ENCODE measurements around the gene ETV1. TPM values are rescaled to one million over a fixed set of nuclear protein-coding genes. Genes with fewer than 3 reads are reported as not detected.
"Not testable (repeated sequence)": the region's sequence is repeated elsewhere in the genome, so short reads cannot be mapped to it uniquely, and the experiment has no call there.

Gene ETV1
- total RNA-seq, 1 donor from 2014 or later, result not detected

GRCh38 chr7:13933091-13933490 is 56.4 kb downstream of the ETV1 start:
- intact Hi-C loops (cut with micrococcal nuclease), result no loop called here

- intact Hi-C loops (cut with micrococcal nuclease), result no loop called here
Observed at GRCh38 chr7:13932131-13932530, 57.3 kb downstream of the ETV1 start.

GRCh38 chr7:13921062-13921461 is 68.4 kb downstream of the ETV1 start:
- intact Hi-C loops (cut with micrococcal nuclease), result no loop called here

GRCh38 chr7:13920053-13920697 is 69.3 kb downstream of the ETV1 start:
- intact Hi-C loops (cut with micrococcal nuclease), result no loop called here

GRCh38 chr7:13918333-13918732 is 71.1 kb downstream of the ETV1 start:
- intact Hi-C loops (cut with micrococcal nuclease), result not testable (repeated sequence)

- intact Hi-C loops (cut with micrococcal nuclease), result not testable (repeated sequence)
Observed at GRCh38 chr7:13917103-13917502, 72.4 kb downstream of the ETV1 start.

GRCh38 chr7:13915891-13916290 is 73.6 kb downstream of the ETV1 start:
- intact Hi-C loops (cut with micrococcal nuclease), result no loop called here

GRCh38 chr7:13912715-13913278 is 76.7 kb downstream of the ETV1 start:
- intact Hi-C loops (cut with micrococcal nuclease), result no loop called here

- intact Hi-C loops (cut with micrococcal nuclease), result no loop called here
Observed at GRCh38 chr7:13911909-13912308, 77.6 kb downstream of the ETV1 start.

GRCh38 chr7:13910805-13911551 is 78.5 kb downstream of the ETV1 start:
- intact Hi-C loops (cut with micrococcal nuclease), result no loop called here

- intact Hi-C loops (cut with micrococcal nuclease), result no loop called here
Observed at GRCh38 chr7:13908667-13909397, 80.6 kb downstream of the ETV1 start.

GRCh38 chr7:13907831-13908230 is 81.6 kb downstream of the ETV1 start:
- intact Hi-C loops (cut with micrococcal nuclease), result no loop called here

GRCh38 chr7:13904689-13905088 is 84.8 kb downstream of the ETV1 start:
- intact Hi-C loops (cut with micrococcal nuclease), result no loop called here

GRCh38 chr7:13904007-13904406 is 85.5 kb downstream of the ETV1 start:
- intact Hi-C loops (cut with micrococcal nuclease), result no loop called here

- intact Hi-C loops (cut with micrococcal nuclease), result no loop called here
Observed at GRCh38 chr7:13901577-13901976, 87.9 kb downstream of the ETV1 start.

GRCh38 chr7:13898957-13899670 is 90.4 kb downstream of the ETV1 start:
- intact Hi-C loops (cut with micrococcal nuclease), result no loop called here

- intact Hi-C loops (cut with micrococcal nuclease), result no loop called here
Observed at GRCh38 chr7:13897819-13898218, 91.6 kb downstream of the ETV1 start.

GRCh38 chr7:13894954-13895353 is 94.5 kb downstream of the ETV1 start:
- intact Hi-C loops (cut with micrococcal nuclease), result no loop called here

- intact Hi-C loops (cut with micrococcal nuclease), result no loop called here
Observed at GRCh38 chr7:13894377-13894776, 95.1 kb downstream of the ETV1 start.

GRCh38 chr7:13890793-13891192 is 98.7 kb downstream of the ETV1 start:
- intact Hi-C loops (cut with micrococcal nuclease), result no loop called here

GRCh38 chr7:13886356-13886755 is 103.1 kb downstream of the ETV1 start:
- intact Hi-C loops (cut with micrococcal nuclease), result no loop called here

Measured in T-helper 1 cell treated with Interleukin-12 subunit alpha and Interleukin-12 subunit beta and Interleukin-4 antibody, amounts not matched to agents 30 ng/mL and 1 ng/mL, for 36 hours (primary cell).